MCF 10A (cell line): ENCODE results near the gene SNAI3. TPM values are rescaled to one million over a fixed set of nuclear protein-coding genes. Genes with fewer than 3 reads are reported as not detected.

Experiments used
- BruUV-seq: library from RNA; stranded (reverse); fragments of 400-500 nt; replicated peaks from 2 replicates; lab custom pipeline; 2021; lab: Mats Ljungman, UMichigan
- CTCF ChIA-PET: fragments of 300-600 bp; sonication (Branson Sonifier 250); formaldehyde crosslinking; extraction: SDS; loops from one replicate; lab custom pipeline; 2021; ENCODE audit warnings: antibody characterized with exemption, inconsistent platforms; lab: Yijun Ruan, JAX
- POLR2A ChIA-PET: fragments of 300-600, 350-650 bp; sonication (Branson Sonifier 250); formaldehyde crosslinking; extraction: SDS; loops from one replicate; lab custom pipeline; 2020; ENCODE audit warnings: antibody characterized with exemption, inconsistent platforms; lab: Yijun Ruan, JAX
- DNase-seq: peaks from one replicate; pipeline ENCODE4 v3.0.0-alpha.2; 2018; ENCODE audit not compliant: unreplicated experiment
- H3K27ac Mint-ChIP-seq: one replicate; pipeline ENCODE4 v1.8.0; 2022; ENCODE audit warnings: mild to moderate bottlenecking, low read depth, mixed read lengths; ENCODE audit not compliant: unreplicated experiment
- H3K27me3 Mint-ChIP-seq: one replicate; pipeline ENCODE4 v1.8.0; 2022; ENCODE audit warnings: mixed read lengths; ENCODE audit not compliant: insufficient read depth, unreplicated experiment
- H3K36me3 Mint-ChIP-seq: one replicate; pipeline ENCODE4 v1.8.0; 2022; ENCODE audit warnings: mild to moderate bottlenecking, moderate library complexity, mixed read lengths; ENCODE audit not compliant: insufficient read depth, unreplicated experiment
- H3K4me1 Mint-ChIP-seq: one replicate; pipeline ENCODE4 v1.8.0; 2022; ENCODE audit warnings: mixed read lengths; ENCODE audit not compliant: insufficient read depth, unreplicated experiment
- H3K4me3 Mint-ChIP-seq: one replicate; pipeline ENCODE4 v1.8.0; 2022; ENCODE audit warnings: mild to moderate bottlenecking, moderate library complexity, mixed read lengths; ENCODE audit not compliant: unreplicated experiment
- H3K9me3 Mint-ChIP-seq: one replicate; pipeline ENCODE4 v1.8.0; 2022; ENCODE audit warnings: mixed read lengths; ENCODE audit not compliant: unreplicated experiment
- CTCF ChIP-seq: fragments of 200-600 bp; IDR thresholded peaks from one replicate; pipeline ENCODE4 v1.8.0; 2022; ENCODE audit warnings: antibody characterized with exemption, mild to moderate bottlenecking; ENCODE audit not compliant: unreplicated experiment
- intact Hi-C: fragments of 100-400 bp; cut with micrococcal nuclease; formaldehyde crosslinking; loops from 2 replicates; pipeline ENCODE4 v1.14.1; 2022
- total RNA-seq: library from RNA; stranded (reverse); gene quantifications from 2 replicates; pipeline ENCODE4 v1.2.3, GENCODE V29; 2022

SNAI3 gene
- total RNA-seq, 1 experiment from 2014 or later = not detected

- DNase-seq = no peak
- no peaks in the 10 kb centered on the region for H3K9me3 Mint-ChIP-seq
- no peak for TF ChIP-seq CTCF
- H3K4me1 Mint-ChIP-seq = no peaks in the 10 kb centered on the region
- POLR2A ChIA-PET = no interaction called here
- CTCF ChIA-PET = no interaction called here
- H3K36me3 Mint-ChIP-seq = no peaks in the 10 kb centered on the region
- no TSS peak for BruUV-seq
- intact Hi-C loops = no loop called here
- H3K27ac Mint-ChIP-seq = no peak overlapping the region
- H3K4me3 Mint-ChIP-seq = no peak overlapping the region
- H3K27me3 Mint-ChIP-seq = peaks cover 3% of the 10 kb centered on the region
These were observed 40.9 kb downstream of the SNAI3 start for GRCh38 chr16:88645455-88645854.

- no TSS peak for BruUV-seq
- TF ChIP-seq CTCF = no peak
These were observed 42.7 kb downstream of the SNAI3 start for GRCh38 chr16:88643644-88643932.

GRCh38 chr16:88642881-88643643 is 43.2 kb downstream of the SNAI3 start:
- peaks cover 11% of the 10 kb centered on the region for H3K27me3 Mint-ChIP-seq
- H3K4me1 Mint-ChIP-seq = no peaks in the 10 kb centered on the region
- H3K9me3 Mint-ChIP-seq = no peaks in the 10 kb centered on the region
- no peak overlapping the region for H3K4me3 Mint-ChIP-seq
- ChIA-PET CTCF (no interaction called here), POLR2A (no interaction called here)
- no TSS peak for BruUV-seq
- no peak overlapping the region for H3K27ac Mint-ChIP-seq
- no peak for DNase-seq
- H3K36me3 Mint-ChIP-seq = peaks cover 3% of the 10 kb centered on the region
- TF ChIP-seq CTCF = no peak
- intact Hi-C loops = no loop called here

More at GRCh38 chr16:88643644-88643932, 42.7 kb downstream of the SNAI3 start:
- intact Hi-C loops = no loop called here
- no peak overlapping the region for H3K4me3 Mint-ChIP-seq
- H3K9me3 Mint-ChIP-seq = no peaks in the 10 kb centered on the region
- H3K27ac Mint-ChIP-seq = no peak overlapping the region
- peaks cover 11% of the 10 kb centered on the region for H3K27me3 Mint-ChIP-seq
- no peaks in the 10 kb centered on the region for H3K36me3 Mint-ChIP-seq
- no peaks in the 10 kb centered on the region for H3K4me1 Mint-ChIP-seq
- DNase-seq = no peak
- POLR2A ChIA-PET = no interaction called here
- CTCF ChIA-PET = no interaction called here

- intact Hi-C loops = no loop called here
- Mint-ChIP-seq H3K36me3 (peaks cover 8% of the 10 kb centered on the region), H3K4me3 (no peak overlapping the region), H3K27ac (no peak overlapping the region), H3K4me1 (peaks cover 11% of the 10 kb centered on the region), H3K9me3 (no peaks in the 10 kb centered on the region), H3K27me3 (peaks cover 11% of the 10 kb centered on the region)
- TF ChIP-seq CTCF = no peak
- ChIA-PET POLR2A (no interaction called here), CTCF (interaction anchor here (1.0 kb wide), 1 partner anchor 103 kb away, joined by 3 read pairs; no protein-coding TSS in a partner anchor)
- no TSS peak for BruUV-seq
- DNase-seq = no peak
These were observed 45.6 kb downstream of the SNAI3 start for GRCh38 chr16:88640498-88641247.
